ENCODE data around the gene SERPINB11.

DNA sequence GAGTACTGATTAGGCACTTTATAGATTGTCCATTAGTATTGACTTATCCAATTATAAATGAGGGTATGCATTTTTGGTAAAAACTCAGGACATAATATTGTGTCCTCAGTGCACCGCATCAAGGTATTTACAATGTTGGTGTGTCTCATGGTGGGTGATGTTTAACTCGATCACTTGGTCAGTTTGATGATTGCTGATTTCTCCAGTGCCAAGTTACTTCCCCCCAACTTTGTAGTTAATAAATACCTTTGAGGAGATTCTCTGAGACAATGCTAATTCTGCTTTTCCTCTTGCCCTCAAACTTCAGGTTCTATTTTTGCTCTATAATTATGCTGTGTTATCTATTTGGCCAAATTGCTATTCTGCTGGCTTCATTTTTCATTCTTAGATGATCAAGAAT lies 44.2 kb downstream of the SERPINB11 start:
- TF ChIP-seq EZH2phosphoT487 (IDR thresholded peaks at IDR 0.05; ENCODE audit: borderline replicate concordance, low read length) (no peak), CTCF (IDR thresholded peaks at IDR 0.05; ENCODE audit: low read depth, low read length, poor library complexity, severe bottlenecking) (no peak)

All from DOHH2 (cell line).